CD4-positive, alpha-beta T cell treated with Interferon alpha-2 for 1 hour (primary cell): ENCODE data around the gene LTBP4.
"Not testable (repeated sequence)": the region's sequence is repeated elsewhere in the genome, so short reads cannot be mapped to it uniquely, and the experiment has no call there.

Experiments used
- DNase-seq, 2 donors: peaks; one replicate each; pipeline ENCODE4 v3.0.0-alpha.2; 2020 to 2022

The LTBP4 gene

GRCh38 chr19:40576151-40576584 is 25.0 kb upstream of the LTBP4 start:
- DNase-seq, result peak in 1 of 2 donors; percentile 45

- peak; percentile 91 to 95 for DNase-seq
These were observed 24.4 kb upstream of the LTBP4 start, which contains the start of gene SHKBP1 for GRCh38 chr19:40576585-40577451. Gene SHKBP1, plus strand, starts transcription at chr19:40576873. Its CDS starts 27 bp downstream, at chr19:40576900.

DNA sequence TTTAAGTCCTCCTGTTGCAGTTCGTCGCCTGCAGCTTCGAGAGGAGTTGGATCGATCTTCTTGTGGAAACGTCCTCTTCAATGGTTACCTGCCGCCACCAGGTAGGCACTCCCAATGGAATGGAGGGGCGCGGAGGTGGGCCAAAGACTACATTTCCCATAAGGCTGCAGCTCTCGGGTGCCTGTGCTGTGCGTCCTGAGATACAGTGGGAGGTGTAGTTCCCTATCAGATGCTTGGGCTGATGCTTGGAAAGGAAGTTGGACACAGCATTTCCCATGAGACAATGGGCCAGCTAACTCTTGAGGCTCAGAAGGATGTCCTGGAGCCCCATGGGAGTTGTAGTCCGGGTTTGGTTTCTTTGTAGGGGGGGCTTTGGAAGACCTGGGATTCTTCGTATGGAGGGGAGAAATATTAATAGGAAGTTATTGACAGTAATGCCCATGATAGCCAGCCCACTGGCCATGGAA is 22.7 kb upstream of the LTBP4 start:
- DNase-seq, result peak in 1 of 2 donors; percentile 49

GRCh38 chr19:40580619-40581018 is 20.6 kb upstream of the LTBP4 start:
- DNase-seq, result no peak

DNA sequence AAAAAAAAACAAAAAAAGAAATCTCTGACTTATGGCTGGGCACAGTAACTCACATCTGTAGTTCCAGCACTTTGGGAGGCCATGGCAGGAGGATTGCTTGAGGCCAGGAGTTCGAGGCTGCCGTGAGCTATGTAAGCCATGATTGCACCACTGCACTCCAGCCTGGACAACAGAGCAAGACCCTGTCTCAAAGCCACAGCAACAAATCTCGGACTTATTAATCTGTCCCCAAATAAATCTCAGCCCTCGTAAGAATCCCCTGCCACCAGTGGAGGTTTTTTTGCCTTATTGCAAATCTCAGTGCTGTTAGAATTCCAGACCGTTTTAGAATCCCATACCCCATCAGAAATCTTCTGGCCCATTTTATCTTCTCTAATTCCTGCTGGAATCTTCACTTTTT is 19.6 kb upstream of the LTBP4 start:
- DNase-seq, result no peak

DNA sequence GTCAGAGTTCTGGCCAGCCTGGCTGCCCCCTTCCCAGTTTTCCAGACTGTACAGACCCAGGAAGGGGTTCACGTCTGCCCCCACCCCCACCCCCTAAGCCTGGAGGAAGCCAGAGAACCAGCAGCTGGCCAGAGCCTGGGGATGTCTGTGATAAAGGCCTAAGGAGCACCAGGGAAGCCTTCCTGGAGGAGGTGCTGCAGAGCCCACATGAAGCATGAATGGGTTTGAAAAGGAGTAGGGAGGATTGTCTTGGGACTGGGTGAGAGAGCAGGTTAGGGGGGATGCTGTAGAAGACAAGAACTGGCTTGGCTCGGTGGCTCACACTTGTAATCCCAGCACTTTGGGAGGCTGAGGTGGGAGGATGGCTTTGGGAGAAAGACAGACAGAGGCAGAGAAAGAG is 18.7 kb upstream of the LTBP4 start:
- no peak for DNase-seq

- no peak for DNase-seq
These were observed 17.9 kb upstream of the LTBP4 start for GRCh38 chr19:40583283-40583682.

DNA sequence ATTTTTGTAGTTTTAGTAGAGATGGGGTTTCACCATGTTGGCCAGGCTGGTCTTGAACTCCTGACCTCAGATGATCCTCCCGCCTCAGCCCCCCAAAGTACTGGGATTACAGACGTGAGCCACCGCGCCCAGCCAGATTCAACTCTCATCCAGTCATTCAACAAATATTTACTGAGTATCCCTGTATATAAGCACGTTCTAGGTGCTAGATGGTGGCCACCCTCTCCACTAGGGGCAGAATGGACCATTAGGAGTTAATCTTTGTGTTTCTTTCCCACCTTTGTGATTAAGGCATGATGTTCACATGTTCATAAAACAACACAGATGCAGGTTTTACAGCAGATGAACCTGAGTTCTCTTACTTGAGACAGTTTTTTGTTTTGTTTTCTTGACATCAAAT is 17.2 kb upstream of the LTBP4 start:
- DNase-seq, result no peak

DNA sequence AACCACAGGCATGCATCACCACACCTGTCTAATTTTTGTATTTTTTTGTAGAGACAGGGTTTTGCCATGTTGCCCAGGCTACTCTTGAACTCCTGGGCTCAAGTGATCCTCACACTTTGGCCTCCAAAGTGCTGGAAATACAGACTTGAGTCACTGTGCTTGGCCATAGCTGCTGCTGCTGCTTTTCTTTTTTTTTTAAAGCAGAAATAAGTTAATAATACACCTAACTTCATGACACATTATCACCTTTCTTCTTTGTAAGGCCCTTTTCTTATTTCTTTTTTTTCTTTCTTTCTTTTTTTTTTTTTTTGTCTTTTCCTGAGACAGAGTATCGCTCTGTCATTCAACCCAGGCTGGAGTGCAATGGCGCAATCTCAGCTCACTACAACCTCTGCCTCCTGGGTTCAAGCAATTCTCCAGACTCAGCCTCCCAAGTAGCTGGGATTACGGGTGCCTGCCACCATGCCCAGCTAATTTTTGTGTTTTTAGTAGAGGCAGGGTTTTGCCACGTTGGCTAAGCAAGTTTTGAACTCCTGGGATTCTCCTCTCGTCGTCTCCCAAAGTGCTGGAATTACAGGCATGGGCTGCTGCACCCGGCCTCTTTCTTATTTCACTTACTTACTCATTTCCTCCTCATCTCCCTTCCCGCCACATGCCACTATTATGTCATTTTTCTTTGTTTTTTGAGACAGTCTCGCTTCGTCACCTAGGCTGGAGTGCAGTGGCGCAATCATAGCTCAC is 15.8 kb upstream of the LTBP4 start:
- peak in 1 of 2 donors; percentile 42 for DNase-seq

DNA sequence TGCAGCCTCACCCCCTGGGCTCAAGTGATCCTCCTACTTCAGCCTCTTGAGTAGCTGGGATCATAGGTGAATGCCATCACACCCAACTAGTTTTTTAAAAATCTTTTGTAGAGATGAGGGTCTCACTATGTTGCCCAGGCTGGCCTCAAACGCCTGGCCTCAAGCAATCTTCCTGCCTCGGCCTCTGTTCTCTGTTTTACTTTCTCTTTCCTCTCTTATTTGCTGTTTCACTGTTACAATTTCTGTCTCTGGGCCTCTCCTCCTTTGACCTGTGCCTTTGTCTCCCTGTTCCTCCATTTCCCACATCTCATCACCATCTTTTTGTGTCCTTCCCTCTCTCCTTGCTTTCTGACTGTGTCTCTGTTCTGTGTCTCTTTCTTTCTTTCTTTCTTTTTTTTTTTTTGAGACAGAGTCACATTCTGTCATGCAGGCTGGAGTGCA is 15.2 kb upstream of the LTBP4 start:
- DNase-seq, result no peak

- DNase-seq, result no peak
These were observed 14.6 kb upstream of the LTBP4 start for GRCh38 chr19:40586611-40587010.

DNA sequence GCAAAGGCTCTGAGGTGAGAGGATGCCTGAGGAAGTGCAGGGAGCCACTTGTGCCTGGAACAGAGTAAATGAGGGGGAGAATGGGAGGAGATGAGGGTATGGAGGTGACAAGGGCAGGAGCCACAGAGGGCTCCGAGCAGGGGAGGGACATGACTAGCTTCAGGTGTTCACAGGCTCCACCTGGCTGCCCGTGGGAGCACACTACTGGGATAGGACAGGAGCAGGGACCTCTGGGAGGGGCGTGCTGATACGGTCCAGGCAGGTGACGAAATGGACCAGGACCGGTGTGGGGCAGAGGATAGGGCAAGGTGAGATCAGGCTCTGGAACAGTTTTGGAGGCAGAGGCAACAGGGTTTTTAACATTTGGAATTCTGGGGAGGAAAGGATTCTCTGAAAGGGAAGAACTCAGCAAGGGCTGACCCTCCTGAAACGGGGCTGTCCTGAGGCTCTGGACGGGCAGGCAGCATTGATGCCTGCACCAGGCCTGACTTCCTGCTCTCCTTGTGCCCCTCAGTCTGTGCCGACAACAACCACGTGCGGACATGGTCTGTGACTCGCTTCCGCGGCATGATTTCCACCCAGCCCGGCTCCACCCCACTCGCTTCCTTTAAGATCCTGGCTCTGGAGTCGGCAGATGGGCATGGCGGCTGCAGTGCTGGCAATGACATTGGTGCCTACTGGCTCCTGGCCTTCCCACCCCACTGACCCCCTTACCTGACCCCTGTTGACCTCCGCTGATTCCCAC is 12.9 kb upstream of the LTBP4 start:
- no peak for DNase-seq

- DNase-seq, result no peak
These were observed 12.1 kb upstream of the LTBP4 start for GRCh38 chr19:40588926-40589569.

DNA sequence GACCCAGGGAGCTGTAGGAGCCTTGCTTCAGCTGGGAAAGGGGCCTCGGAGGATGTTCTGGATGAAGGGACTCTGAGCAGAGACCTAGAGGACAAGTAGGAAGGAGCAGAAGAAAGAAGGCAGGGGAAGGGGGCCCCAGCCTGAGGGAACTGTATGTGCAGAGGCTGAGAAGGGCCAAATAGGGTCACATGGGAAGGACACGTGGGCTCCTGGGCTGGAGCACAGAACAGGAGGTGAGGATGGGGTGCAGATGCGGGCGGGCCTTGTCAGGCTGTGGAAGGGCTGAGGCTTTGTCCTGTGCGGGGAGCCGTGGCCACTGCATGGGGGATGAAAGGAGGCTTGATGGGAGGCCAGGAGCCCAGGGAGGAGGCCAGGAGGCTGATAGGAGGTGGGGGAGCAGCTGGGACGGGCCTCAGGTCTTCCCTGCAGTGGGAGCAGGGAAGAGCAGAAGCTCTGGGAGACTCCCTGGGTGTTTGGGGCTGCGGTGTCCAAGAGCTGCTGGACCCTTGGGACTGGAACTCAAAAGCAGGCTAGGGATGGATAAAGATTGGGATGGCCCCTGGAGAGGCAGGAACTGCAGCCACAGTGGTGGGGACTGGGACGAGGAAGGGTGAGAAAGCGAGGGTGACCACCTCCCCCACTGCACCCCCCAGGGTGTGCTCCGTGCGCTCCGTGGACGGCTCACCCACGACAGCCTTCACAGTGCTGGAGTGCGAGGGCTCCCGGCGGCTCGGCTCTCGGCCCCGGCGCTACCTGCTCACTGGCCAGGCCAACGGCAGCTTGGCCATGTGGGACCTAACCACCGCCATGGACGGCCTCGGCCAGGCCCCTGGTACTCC is 11.4 kb upstream of the LTBP4 start:
- no peak for DNase-seq

DNA sequence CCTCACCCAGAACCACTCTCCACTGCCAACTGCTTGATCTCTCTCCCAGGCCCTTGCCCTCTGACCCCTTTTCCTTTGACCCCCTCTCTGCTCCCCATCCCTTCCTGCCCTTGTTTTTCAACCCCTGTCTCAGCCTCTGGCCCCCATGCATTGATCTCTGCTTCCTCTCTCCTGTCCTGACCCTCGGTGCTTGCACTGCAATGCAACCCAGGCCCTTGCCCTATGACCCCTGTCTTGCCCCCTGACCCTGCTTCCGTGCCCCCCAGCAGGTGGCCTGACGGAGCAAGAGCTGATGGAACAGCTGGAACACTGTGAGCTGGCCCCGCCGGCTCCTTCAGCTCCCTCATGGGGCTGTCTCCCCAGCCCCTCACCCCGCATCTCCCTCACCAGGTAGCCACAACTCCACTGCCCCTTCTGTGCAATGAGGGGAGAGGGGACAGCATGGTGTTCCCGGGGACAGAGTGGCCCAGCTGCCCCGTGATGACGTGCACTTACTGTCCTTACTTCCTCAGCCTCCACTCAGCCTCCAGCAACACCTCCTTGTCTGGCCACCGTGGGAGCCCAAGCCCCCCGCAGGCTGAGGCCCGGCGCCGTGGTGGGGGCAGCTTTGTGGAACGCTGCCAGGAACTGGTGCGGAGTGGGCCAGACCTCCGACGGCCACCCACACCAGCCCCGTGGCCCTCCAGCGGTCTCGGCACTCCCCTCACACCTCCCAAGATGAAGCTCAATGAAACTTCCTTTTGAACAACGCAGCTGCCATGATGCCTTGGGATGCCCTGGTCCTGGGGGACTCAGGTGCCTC is 10.5 kb upstream of the LTBP4 start:
- DNase-seq, result no peak

DNA sequence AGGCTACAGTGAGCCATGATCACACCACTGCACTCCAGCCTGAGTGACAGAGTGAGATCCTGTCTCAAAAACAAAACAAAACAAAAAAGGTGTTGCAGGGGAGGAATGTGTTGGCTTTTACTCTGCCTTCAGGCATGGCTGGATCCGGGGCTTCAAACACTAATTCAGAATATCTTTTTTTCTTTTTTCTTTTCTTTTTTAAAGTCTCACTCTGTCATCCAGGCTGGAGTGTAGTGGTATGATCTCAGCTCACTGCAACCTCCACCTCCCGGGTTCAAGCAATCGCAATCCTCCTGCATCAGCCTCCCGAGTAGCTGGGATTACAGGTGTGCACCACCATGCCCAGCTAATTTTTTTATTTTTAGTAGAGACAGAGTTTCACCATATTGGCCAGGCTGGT is 9.4 kb upstream of the LTBP4 start:
- not testable (repeated sequence) for DNase-seq

- DNase-seq, result peak in 1 of 2 donors; percentile 55
These were observed 9.0 kb upstream of the LTBP4 start for GRCh38 chr19:40592170-40592569.

DNA sequence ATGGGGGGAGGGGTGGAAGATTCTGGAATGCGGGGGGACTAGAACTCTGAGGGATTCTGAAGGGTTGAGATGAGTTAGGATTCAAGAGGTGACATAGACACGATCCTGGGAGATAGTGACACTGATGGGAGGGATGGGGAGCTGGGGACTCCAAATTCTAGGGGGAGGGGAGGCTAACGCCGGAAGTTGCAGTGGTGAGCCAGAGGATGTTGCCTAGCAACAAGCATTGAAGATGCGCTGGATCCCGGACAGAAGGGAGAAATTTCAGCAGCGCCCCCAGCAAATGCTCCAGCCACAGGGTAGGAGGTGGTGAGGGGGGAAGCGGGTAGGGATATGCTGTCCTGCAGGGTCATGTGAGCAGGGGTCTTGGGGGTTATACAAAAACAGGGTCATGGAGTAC is 6.9 kb upstream of the LTBP4 start:
- DNase-seq, result no peak

DNA sequence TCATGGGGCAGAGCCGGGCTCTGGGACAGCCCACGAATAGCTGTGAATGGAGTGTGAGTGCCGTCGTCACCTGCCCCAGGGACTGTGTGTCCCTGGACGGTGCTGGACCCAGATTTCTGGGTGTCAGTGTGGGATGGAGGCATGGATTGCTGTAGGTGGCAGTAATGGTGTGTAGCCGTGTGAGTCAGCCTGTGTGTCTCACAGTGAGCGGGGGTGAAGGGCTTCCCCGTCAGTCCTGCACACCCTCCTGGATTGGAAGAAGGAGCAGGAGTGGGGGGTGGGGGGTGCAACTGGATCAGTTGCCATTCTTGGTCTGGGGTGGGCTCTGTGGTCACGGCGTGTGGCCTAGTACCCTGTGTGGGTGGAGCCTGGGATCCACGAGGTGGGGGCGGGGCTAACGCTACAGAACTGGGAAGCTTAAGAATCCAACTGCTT is 6.5 kb upstream of the LTBP4 start:
- DNase-seq, result no peak

GRCh38 chr19:40596608-40597328 is 4.4 kb upstream of the LTBP4 start:
- peak in 1 of 2 donors; percentile 34 for DNase-seq
